Activated CD8-positive, alpha-beta T cell treated with anti-CD3 and anti-CD28 coated beads, Interleukin-2, amount 10 ng/mL, durations not matched to agents 7 days and 5 days (primary cell): Measurements from ENCODE around the gene PNPLA8. TPM values are rescaled to one million over a fixed set of nuclear protein-coding genes. Genes with fewer than 3 reads are reported as not detected.
"Not testable (repeated sequence)": the region's sequence is repeated elsewhere in the genome, so short reads cannot be mapped to it uniquely, and the experiment has no call there.

Experiments
- ATAC-seq: fragments of 150-1000 bp; cut with Tn5 transposase; one replicate; pipeline ENCODE4 v1.10.0; 2021; ENCODE audit warnings: moderate library complexity
- CTCF ChIA-PET: fragments of 350-600 bp; sonication (Branson Sonifier 250); formaldehyde crosslinking; loops from one replicate; lab custom pipeline; 2021; ENCODE audit warnings: antibody characterized with exemption; lab: Charles Lee
- POLR2A ChIA-PET: fragments of 350-600 bp; sonication (Branson Sonifier 250); formaldehyde crosslinking; loops from one replicate; lab custom pipeline; 2021; ENCODE audit warnings: antibody characterized with exemption; lab: Charles Lee
- DNase-seq: peaks from one replicate; pipeline ENCODE4 v3.0.0-alpha.2; 2020
- H3K27ac Mint-ChIP-seq: one replicate; pipeline ENCODE4 v1.8.0; 2021; ENCODE audit warnings: mild to moderate bottlenecking, mixed read lengths
- H3K27me3 Mint-ChIP-seq: one replicate; pipeline ENCODE4 v1.8.0; 2021; ENCODE audit warnings: low read depth, mixed read lengths
- H3K36me3 Mint-ChIP-seq: one replicate; pipeline ENCODE4 v1.8.0; 2021; ENCODE audit warnings: low read depth, mixed read lengths
- H3K4me1 Mint-ChIP-seq: one replicate; pipeline ENCODE4 v1.8.0; 2021; ENCODE audit warnings: low read depth, mixed read lengths
- H3K4me3 Mint-ChIP-seq: one replicate; pipeline ENCODE4 v1.8.0; 2021; ENCODE audit warnings: mild to moderate bottlenecking, mixed read lengths
- H3K9me3 Mint-ChIP-seq: one replicate; pipeline ENCODE4 v1.8.0; 2022; ENCODE audit warnings: mixed read lengths; ENCODE audit not compliant: insufficient read depth
- total RNA-seq, 2 experiments: library from RNA; stranded (reverse); gene quantifications; one replicate each; pipeline ENCODE4 v1.2.3, GENCODE V29; 2021

The PNPLA8 gene
- total RNA-seq, 2 experiments from 2014 or later: 13.0 to 13.6 TPM

GRCh38 chr7:108467391-108467790 lies 58.5 kb downstream of the PNPLA8 start:
- no peaks in the 10 kb centered on the region for H3K9me3 Mint-ChIP-seq
- no peak overlapping the region for H3K4me3 Mint-ChIP-seq
- CTCF ChIA-PET: interaction anchor here (1.4 kb wide), 1 partner anchor 11 kb away, joined by 4 read pairs; the partner anchor contains the start of gene NRCAM
- peaks cover 5% of the 10 kb centered on the region for H3K27me3 Mint-ChIP-seq
- no peak overlapping the region for H3K27ac Mint-ChIP-seq
- POLR2A ChIA-PET: no interaction called here
- H3K36me3 Mint-ChIP-seq: no peaks in the 10 kb centered on the region
- ATAC-seq: no peak
- peaks cover 19% of the 10 kb centered on the region for H3K4me1 Mint-ChIP-seq
- DNase-seq: no peak

- H3K36me3 Mint-ChIP-seq, ATAC-seq, POLR2A ChIA-PET, H3K9me3 Mint-ChIP-seq, H3K27ac Mint-ChIP-seq, DNase-seq, H3K4me3 Mint-ChIP-seq, H3K27me3 Mint-ChIP-seq, CTCF ChIA-PET: not testable (repeated sequence)
- H3K4me1 Mint-ChIP-seq: peaks cover 19% of the 10 kb centered on the region
Measured at GRCh38 chr7:108466322-108466721, 59.6 kb downstream of the PNPLA8 start.

- no peaks in the 10 kb centered on the region for H3K36me3 Mint-ChIP-seq
- peaks cover 21% of the 10 kb centered on the region for H3K4me1 Mint-ChIP-seq
- no peak overlapping the region for H3K27ac Mint-ChIP-seq
- ChIA-PET POLR2A (no interaction called here), CTCF (interaction anchor here (1.4 to 2.4 kb wide), 4 partner anchors 9 to 32 kb away, joined by 3 to 11 read pairs (median 6); partner anchors contain the start of gene NRCAM)
- H3K4me3 Mint-ChIP-seq: no peak overlapping the region
- peaks cover 12% of the 10 kb centered on the region for H3K27me3 Mint-ChIP-seq
- ATAC-seq (no peak), DNase-seq (no peak)
- no peaks in the 10 kb centered on the region for H3K9me3 Mint-ChIP-seq
Measured at GRCh38 chr7:108464743-108465142, 61.2 kb downstream of the PNPLA8 start.

GRCh38 chr7:108463613-108464012 lies 62.3 kb downstream of the PNPLA8 start:
- no peaks in the 10 kb centered on the region for H3K9me3 Mint-ChIP-seq
- DNase-seq (peak; percentile 51), ATAC-seq (peak; percentile 68)
- CTCF ChIA-PET: interaction anchor here (1.7 to 2.4 kb wide), 2 partner anchors 10 to 34 kb away, joined by 7 to 11 read pairs; no protein-coding TSS in a partner anchor
- H3K27ac Mint-ChIP-seq: no peak overlapping the region
- POLR2A ChIA-PET: interaction anchor here (0.6 kb wide), 1 partner anchor 460 kb away, joined by 3 read pairs; no protein-coding TSS in a partner anchor
- peaks cover 19% of the 10 kb centered on the region for H3K27me3 Mint-ChIP-seq
- no peak overlapping the region for H3K4me3 Mint-ChIP-seq
- H3K4me1 Mint-ChIP-seq: peaks cover 21% of the 10 kb centered on the region
- no peaks in the 10 kb centered on the region for H3K36me3 Mint-ChIP-seq

GRCh38 chr7:108461840-108462239 lies 64.1 kb downstream of the PNPLA8 start:
- ATAC-seq: no peak
- no peaks in the 10 kb centered on the region for H3K9me3 Mint-ChIP-seq
- H3K4me1 Mint-ChIP-seq: peaks cover 26% of the 10 kb centered on the region
- H3K27me3 Mint-ChIP-seq: peaks cover 37% of the 10 kb centered on the region
- POLR2A ChIA-PET: no interaction called here
- no peak for DNase-seq
- no peak overlapping the region for H3K27ac Mint-ChIP-seq
- CTCF ChIA-PET: no interaction called here
- no peaks in the 10 kb centered on the region for H3K36me3 Mint-ChIP-seq
- H3K4me3 Mint-ChIP-seq: no peak overlapping the region

- Mint-ChIP-seq H3K27me3 (peaks cover 38% of the 10 kb centered on the region), H3K4me1 (peaks cover 29% of the 10 kb centered on the region), H3K36me3 (no peaks in the 10 kb centered on the region), H3K4me3 (no peak overlapping the region), H3K9me3 (no peaks in the 10 kb centered on the region), H3K27ac (no peak overlapping the region)
- CTCF ChIA-PET: interaction anchor here (0.7 to 3.0 kb wide), 5 partner anchors 11 to 280 kb away, joined by 3 to 10 read pairs (median 4); no protein-coding TSS in a partner anchor
- DNase-seq: no peak
- no peak for ATAC-seq
- POLR2A ChIA-PET: interaction anchor here (0.6 kb wide), 1 partner anchor 447 kb away, joined by 4 read pairs; no protein-coding TSS in a partner anchor
Measured at GRCh38 chr7:108460964-108461363, 65.0 kb downstream of the PNPLA8 start.

GRCh38 chr7:108459922-108460551 lies 65.9 kb downstream of the PNPLA8 start:
- peaks cover 29% of the 10 kb centered on the region for H3K4me1 Mint-ChIP-seq
- H3K36me3 Mint-ChIP-seq: no peaks in the 10 kb centered on the region
- H3K27me3 Mint-ChIP-seq: peaks cover 38% of the 10 kb centered on the region
- DNase-seq (peak; percentile 45), ATAC-seq (no peak)
- POLR2A ChIA-PET: no interaction called here
- H3K4me3 Mint-ChIP-seq: no peak overlapping the region
- no peak overlapping the region for H3K27ac Mint-ChIP-seq
- CTCF ChIA-PET: interaction anchor here (1.0 to 3.0 kb wide), 9 partner anchors 9 to 277 kb away, joined by 3 to 10 read pairs (median 3); no protein-coding TSS in a partner anchor
- no peaks in the 10 kb centered on the region for H3K9me3 Mint-ChIP-seq

GRCh38 chr7:108457871-108458270 lies 68.1 kb downstream of the PNPLA8 start:
- no peak overlapping the region for H3K27ac Mint-ChIP-seq
- H3K4me1 Mint-ChIP-seq: peaks cover 18% of the 10 kb centered on the region
- DNase-seq (no peak), ATAC-seq (no peak)
- H3K27me3 Mint-ChIP-seq: peaks cover 53% of the 10 kb centered on the region
- no peak overlapping the region for H3K4me3 Mint-ChIP-seq
- ChIA-PET CTCF (no interaction called here), POLR2A (interaction anchor here (0.6 to 1.1 kb wide), 2 partner anchors 9 to 1195 kb away, joined by 3 to 4 read pairs; no protein-coding TSS in a partner anchor)
- H3K9me3 Mint-ChIP-seq: no peaks in the 10 kb centered on the region
- H3K36me3 Mint-ChIP-seq: no peaks in the 10 kb centered on the region

- Mint-ChIP-seq H3K4me3 (peak overlapping the region; percentile 59), H3K36me3 (no peaks in the 10 kb centered on the region), H3K27ac (no peak overlapping the region), H3K4me1 (peaks cover 15% of the 10 kb centered on the region), H3K9me3 (no peaks in the 10 kb centered on the region), H3K27me3 (peaks cover 56% of the 10 kb centered on the region)
- ChIA-PET CTCF (interaction anchor here (1.3 to 1.9 kb wide), 2 partner anchors 11 to 40 kb away, joined by 4 to 12 read pairs; no protein-coding TSS in a partner anchor), POLR2A (interaction anchor here (0.6 kb wide), 1 partner anchor 49 kb away, joined by 3 read pairs; no protein-coding TSS in a partner anchor)
- ATAC-seq (no peak), DNase-seq (no peak)
Measured at GRCh38 chr7:108456845-108457540, 68.9 kb downstream of the PNPLA8 start.

GRCh38 chr7:108455998-108456677 lies 69.8 kb downstream of the PNPLA8 start, which contains the start of gene NRCAM:
TSS of gene NRCAM (minus strand) at chr7:108456436. CDS start at chr7:108240064, 216,372 bp downstream.
- ChIA-PET POLR2A (interaction anchor here (0.6 kb wide), 1 partner anchor 50 kb away, joined by 3 read pairs; no protein-coding TSS in a partner anchor), CTCF (interaction anchor here (0.8 to 1.9 kb wide), 3 partner anchors 9 to 41 kb away, joined by 4 to 12 read pairs (median 4); no protein-coding TSS in a partner anchor)
- H3K27ac Mint-ChIP-seq: no peak within 1 kb of the TSS

GRCh38 chr7:108455551-108455997 lies 70.4 kb downstream of the PNPLA8 start:
- Mint-ChIP-seq H3K4me3 (peak overlapping the region; percentile 68), H3K27ac (no peak overlapping the region), H3K9me3 (no peaks in the 10 kb centered on the region), H3K4me1 (peaks cover 15% of the 10 kb centered on the region), H3K36me3 (no peaks in the 10 kb centered on the region), H3K27me3 (peaks cover 57% of the 10 kb centered on the region)
- DNase-seq (no peak), ATAC-seq (peak; percentile 32)
- CTCF ChIA-PET: interaction anchor here (0.8 to 1.9 kb wide), 3 partner anchors 10 to 41 kb away, joined by 4 to 12 read pairs (median 4); no protein-coding TSS in a partner anchor
- POLR2A ChIA-PET: no interaction called here

More at GRCh38 chr7:108455998-108456677, 69.8 kb downstream of the PNPLA8 start, which contains the start of gene NRCAM:
- no peaks in the 10 kb centered on the region for H3K9me3 Mint-ChIP-seq
- DNase-seq (peak; percentile 45), ATAC-seq (peak; percentile 62)
- peak within 1 kb of the TSS; percentile 68 for H3K4me3 Mint-ChIP-seq
- peaks cover 58% of the 10 kb centered on the region for H3K27me3 Mint-ChIP-seq
- no peaks in the 10 kb centered on the region for H3K36me3 Mint-ChIP-seq
- peaks cover 15% of the 10 kb centered on the region for H3K4me1 Mint-ChIP-seq
